Calu3 (cell line): Measurements from ENCODE around the gene SPTB. TPM values are rescaled to one million over a fixed set of nuclear protein-coding genes. Genes with fewer than 3 reads are reported as not detected.

ENCODE experiments used
- BruUV-seq: library from RNA; stranded (reverse); fragments of 400-500 nt; replicated peaks from 2 replicates; lab custom pipeline; 2021; lab: Mats Ljungman, UMichigan
- CTCF ChIA-PET: fragments of 300-600 bp; sonication (Branson Sonifier 250); formaldehyde crosslinking; loops from one replicate; lab custom pipeline; 2022; ENCODE audit warnings: antibody characterized with exemption; lab: Charles Lee
- DNase-seq: peaks from one replicate; pipeline ENCODE4 v3.0.0; 2022
- H3K27ac Mint-ChIP-seq: one replicate; pipeline ENCODE4 v1.8.0; 2022; ENCODE audit warnings: mixed read lengths; ENCODE audit not compliant: unreplicated experiment
- H3K27me3 Mint-ChIP-seq: one replicate; pipeline ENCODE4 v1.8.0; 2022; ENCODE audit warnings: mixed read lengths; ENCODE audit not compliant: unreplicated experiment
- H3K36me3 Mint-ChIP-seq: one replicate; pipeline ENCODE4 v1.8.0; 2022; ENCODE audit warnings: mild to moderate bottlenecking, moderate library complexity, mixed read lengths; ENCODE audit not compliant: insufficient read depth, unreplicated experiment
- H3K4me1 Mint-ChIP-seq: one replicate; pipeline ENCODE4 v1.8.0; 2022; ENCODE audit warnings: mild to moderate bottlenecking, low read depth, mixed read lengths; ENCODE audit not compliant: unreplicated experiment
- H3K4me3 Mint-ChIP-seq: one replicate; pipeline ENCODE4 v1.8.0; 2022; ENCODE audit warnings: mild to moderate bottlenecking, low read depth, moderate library complexity, mixed read lengths; ENCODE audit not compliant: unreplicated experiment
- H3K9me3 Mint-ChIP-seq: one replicate; pipeline ENCODE4 v1.8.0; 2022; ENCODE audit warnings: low read depth, mixed read lengths; ENCODE audit not compliant: unreplicated experiment
- CTCF ChIP-seq: fragments of 200-600 bp; IDR thresholded peaks from one replicate; pipeline ENCODE4 v1.8.0; 2022; ENCODE audit warnings: antibody characterized with exemption; ENCODE audit not compliant: unreplicated experiment
- intact Hi-C: fragments of 100-400 bp; cut with micrococcal nuclease; formaldehyde crosslinking; loops from one replicate; pipeline ENCODE4 v1.10.0; 2022; ENCODE audit not compliant: unreplicated experiment
- total RNA-seq: library from RNA; stranded (reverse); gene quantifications from 2 replicates; pipeline ENCODE4 v1.2.3, GENCODE V29; 2022

Gene SPTB
- total RNA-seq, 1 experiment from 2014 or later: not detected

- Mint-ChIP-seq H3K27ac (peak within 1 kb of the TSS; percentile 47), H3K4me3 (peak within 1 kb of the TSS; percentile 75), H3K36me3 (peaks cover 46% of the 10 kb centered on the region), H3K27me3 (no peaks in the 10 kb centered on the region), H3K9me3 (no peaks in the 10 kb centered on the region), H3K4me1 (peaks cover 57% of the 10 kb centered on the region)
- intact Hi-C loops: no loop called here
- CTCF ChIA-PET: interaction anchor here (0.7 to 1.7 kb wide), 2 partner anchors 16 to 60 kb away, joined by 3 to 4 read pairs; no protein-coding TSS in a partner anchor
- no peak for TF ChIP-seq CTCF
- DNase-seq: peak; percentile 81
- BruUV-seq: no TSS peak
Measured at GRCh38 chr14:64704143-64704742, 175.5 kb downstream of the SPTB start, which contains the start of gene PLEKHG3. Gene PLEKHG3 (plus strand): TSS chr14:64704424. CDS start chr14:64727632, 23,208 bp downstream.

GRCh38 chr14:64703395-64704142 is 176.1 kb downstream of the SPTB start:
- H3K9me3 Mint-ChIP-seq: no peaks in the 10 kb centered on the region
- no peak for TF ChIP-seq CTCF
- peak overlapping the region; percentile 47 for H3K27ac Mint-ChIP-seq
- peaks cover 50% of the 10 kb centered on the region for H3K4me1 Mint-ChIP-seq
- H3K27me3 Mint-ChIP-seq: no peaks in the 10 kb centered on the region
- CTCF ChIA-PET: interaction anchor here (0.7 to 1.7 kb wide), 5 partner anchors 16 to 61 kb away, joined by 3 to 7 read pairs (median 3); no protein-coding TSS in a partner anchor
- no peak for DNase-seq
- BruUV-seq: no TSS peak
- H3K36me3 Mint-ChIP-seq: peaks cover 46% of the 10 kb centered on the region
- peak overlapping the region; percentile 75 for H3K4me3 Mint-ChIP-seq
- intact Hi-C loops: no loop called here

- Mint-ChIP-seq H3K27ac (no peak overlapping the region), H3K4me3 (peak overlapping the region; percentile 75), H3K36me3 (peaks cover 39% of the 10 kb centered on the region), H3K27me3 (peaks cover 5% of the 10 kb centered on the region), H3K4me1 (peaks cover 42% of the 10 kb centered on the region), H3K9me3 (no peaks in the 10 kb centered on the region)
- CTCF ChIA-PET: interaction anchor here (0.9 to 1.0 kb wide), 3 partner anchors 16 to 60 kb away, joined by 3 to 7 read pairs (median 3); no protein-coding TSS in a partner anchor
- BruUV-seq: no TSS peak
- peak; percentile 80 for DNase-seq
- TF ChIP-seq CTCF: no peak
- intact Hi-C loops: no loop called here
Measured at GRCh38 chr14:64702493-64703394, 177.0 kb downstream of the SPTB start.

GRCh38 chr14:64701660-64702059 is 178.0 kb downstream of the SPTB start:
- H3K4me3 Mint-ChIP-seq: no peak overlapping the region
- no TSS peak for BruUV-seq
- CTCF ChIA-PET: interaction anchor here (0.6 kb wide), 1 partner anchor 63 kb away, joined by 4 read pairs; no protein-coding TSS in a partner anchor
- intact Hi-C loops: no loop called here
- peaks cover 13% of the 10 kb centered on the region for H3K27me3 Mint-ChIP-seq
- TF ChIP-seq CTCF: no peak
- H3K27ac Mint-ChIP-seq: no peak overlapping the region
- H3K36me3 Mint-ChIP-seq: peaks cover 31% of the 10 kb centered on the region
- H3K4me1 Mint-ChIP-seq: peaks cover 31% of the 10 kb centered on the region
- DNase-seq: no peak
- no peaks in the 10 kb centered on the region for H3K9me3 Mint-ChIP-seq
